Muscle of leg (tissue), 11 donors: ENCODE data around the gene DCLK2. TPM values are rescaled to one million over a fixed set of nuclear protein-coding genes. Genes with fewer than 3 reads are reported as not detected.

Source experiments
- DNase-seq: peaks from one replicate; pipeline ENCODE4 v3.0.0; 2013
- H3K27ac ChIP-seq: one replicate; pipeline ENCODE4 v1.5.1; 2013; ENCODE audit warnings: mild to moderate bottlenecking, low read length, control low read depth
- H3K27me3 ChIP-seq: one replicate; pipeline ENCODE4 v1.6.1; 2013; ENCODE audit warnings: low read length; ENCODE audit not compliant: control insufficient read depth, insufficient read depth
- H3K36me3 ChIP-seq: one replicate; pipeline ENCODE4 v1.6.1; 2013; ENCODE audit warnings: low read length; ENCODE audit not compliant: control insufficient read depth, insufficient read depth
- H3K4me1 ChIP-seq: one replicate; pipeline ENCODE4 v1.6.1; 2013; ENCODE audit warnings: low read length; ENCODE audit not compliant: control insufficient read depth, insufficient read depth
- H3K4me3 ChIP-seq: one replicate; pipeline ENCODE4 v1.5.1; 2013; ENCODE audit warnings: low read length, control low read depth
- H3K9me3 ChIP-seq: replicated peaks from 2 replicates; pipeline ENCODE4 v1.6.1; 2013; ENCODE audit warnings: low read depth, low read length; ENCODE audit not compliant: control insufficient read depth
- WGBS: methylation state at CpG from one replicate; pipeline ENCODE4 v1.1.5; 2013; ENCODE audit warnings: missing lambda C conversion rate; ENCODE audit not compliant: insufficient coverage; 5-methylcytosine and 5-hydroxymethylcytosine counted together
- polyA plus RNA-seq, 8 donors: library from polyadenylated mRNA; unstranded; fragments of 120-200 nt; gene quantifications; one replicate each; pipeline versions ENCODE4 v1.2.1 to v1.2.3, GENCODE V29; 2013; ENCODE audit warnings: inconsistent platforms in 1 of 8, low replicate concordance in 1 of 8; ENCODE audit not compliant: insufficient read length in 8 of 8, insufficient read depth in 1 of 8
- total RNA-seq: library from RNA; stranded (reverse); fragments of 120-200 nt; gene quantifications from one replicate; pipeline ENCODE4 v1.2.4, GENCODE V29; 2013

Gene DCLK2
- total and polyA plus RNA-seq, 9 donors: 4.5 to 10.0 (median 7.8) TPM

GRCh38 chr4:150243932-150244331, 165.7 kb downstream of the DCLK2 start:
- DNase-seq: no peak
- Histone ChIP-seq H3K9me3 (no peaks in the 10 kb centered on the region), H3K27ac (no peak overlapping the region), H3K36me3 (peaks cover 7% of the 10 kb centered on the region), H3K4me1 (no peaks in the 10 kb centered on the region), H3K27me3 (no peaks in the 10 kb centered on the region), H3K4me3 (no peak overlapping the region)
- no CpG with 5 or more reads among the region's 2 CpGs for WGBS

- no peaks in the 10 kb centered on the region for H3K9me3 ChIP-seq
- H3K27ac ChIP-seq: no peak overlapping the region
- no peaks in the 10 kb centered on the region for H3K27me3 ChIP-seq
- peaks cover 7% of the 10 kb centered on the region for H3K36me3 ChIP-seq
- WGBS: 100% methylated on average over 1 of the region's 3 CpGs
- no peak for DNase-seq
- H3K4me1 ChIP-seq: no peaks in the 10 kb centered on the region
- H3K4me3 ChIP-seq: no peak overlapping the region
Measured at GRCh38 chr4:150244600-150244999, 166.4 kb downstream of the DCLK2 start.

DNA sequence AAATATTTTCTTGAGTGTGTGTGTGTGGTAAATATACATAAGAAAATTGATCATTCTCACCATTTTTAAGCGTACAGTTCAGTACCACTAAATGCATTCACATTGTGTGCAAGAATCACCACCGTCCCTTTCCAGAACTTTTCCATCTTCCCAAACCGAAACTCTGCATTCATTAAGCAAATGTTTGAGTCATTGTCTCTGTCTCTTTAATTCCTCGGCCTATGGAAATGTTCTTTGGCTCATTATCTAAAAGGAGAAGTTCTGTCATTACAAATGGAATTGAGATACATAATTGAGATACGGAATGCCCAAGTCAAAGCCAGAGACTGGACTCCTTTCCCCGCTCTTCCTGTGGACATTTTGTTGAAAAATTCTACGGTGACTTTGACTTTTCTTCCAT, 168.9 kb downstream of the DCLK2 start:
- DNase-seq: no peak
- Histone ChIP-seq H3K36me3 (peaks cover 7% of the 10 kb centered on the region), H3K4me3 (no peak overlapping the region), H3K9me3 (no peaks in the 10 kb centered on the region), H3K27me3 (no peaks in the 10 kb centered on the region), H3K27ac (no peak overlapping the region), H3K4me1 (no peaks in the 10 kb centered on the region)
- 74% methylated on average over 4 of the region's 7 CpGs for WGBS

- Histone ChIP-seq H3K27ac (no peak overlapping the region), H3K4me3 (no peak overlapping the region), H3K36me3 (peaks cover 7% of the 10 kb centered on the region), H3K4me1 (no peaks in the 10 kb centered on the region), H3K9me3 (no peaks in the 10 kb centered on the region), H3K27me3 (no peaks in the 10 kb centered on the region)
- DNase-seq: no peak
- 80% methylated on average over 4 of the region's 4 CpGs for WGBS
Measured at GRCh38 chr4:150248181-150248580, 169.9 kb downstream of the DCLK2 start.

GRCh38 chr4:150250293-150250997, 172.2 kb downstream of the DCLK2 start:
- no peak overlapping the region for H3K4me3 ChIP-seq
- H3K27ac ChIP-seq: no peak overlapping the region
- no peaks in the 10 kb centered on the region for H3K4me1 ChIP-seq
- 78% methylated on average over 4 of the region's 9 CpGs for WGBS
- H3K36me3 ChIP-seq: peaks cover 21% of the 10 kb centered on the region
- H3K9me3 ChIP-seq: no peaks in the 10 kb centered on the region
- DNase-seq: no peak
- H3K27me3 ChIP-seq: no peaks in the 10 kb centered on the region

GRCh38 chr4:150250998-150251651, 172.9 kb downstream of the DCLK2 start:
- Histone ChIP-seq H3K9me3 (no peaks in the 10 kb centered on the region), H3K36me3 (peaks cover 21% of the 10 kb centered on the region), H3K27me3 (no peaks in the 10 kb centered on the region), H3K4me1 (no peaks in the 10 kb centered on the region), H3K27ac (no peak overlapping the region), H3K4me3 (no peak overlapping the region)
- DNase-seq: no peak
- WGBS: 80% methylated on average over 1 of the region's 4 CpGs

DNA sequence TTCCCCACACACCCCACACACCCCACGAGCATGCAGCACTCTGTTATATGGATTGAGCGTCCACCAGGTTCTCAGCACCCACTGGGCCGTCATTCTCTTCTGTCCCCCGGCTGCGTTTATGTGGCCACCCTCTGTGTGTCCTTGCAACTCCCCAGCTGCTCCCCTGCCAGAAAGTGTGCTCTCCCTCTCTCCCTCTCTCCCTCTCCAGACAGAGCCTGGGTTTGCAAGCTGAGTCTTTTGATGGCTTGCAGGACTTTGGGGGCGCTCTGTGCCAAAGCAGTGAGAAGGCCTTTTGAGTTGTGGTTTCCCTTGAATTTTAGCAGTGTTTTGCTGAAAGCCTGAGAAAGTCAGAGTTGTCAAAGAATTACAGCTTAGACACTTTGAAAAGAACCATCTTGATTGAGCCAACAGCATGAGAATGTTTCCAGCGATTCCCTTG, 173.5 kb downstream of the DCLK2 start:
- no peak overlapping the region for H3K27ac ChIP-seq
- peaks cover 24% of the 10 kb centered on the region for H3K36me3 ChIP-seq
- no peaks in the 10 kb centered on the region for H3K4me1 ChIP-seq
- no peak for DNase-seq
- 67% methylated on average over 7 of the region's 7 CpGs for WGBS
- H3K9me3 ChIP-seq: no peaks in the 10 kb centered on the region
- H3K27me3 ChIP-seq: no peaks in the 10 kb centered on the region
- H3K4me3 ChIP-seq: no peak overlapping the region

- no peaks in the 10 kb centered on the region for H3K9me3 ChIP-seq
- H3K27me3 ChIP-seq: no peaks in the 10 kb centered on the region
- H3K36me3 ChIP-seq: peaks cover 24% of the 10 kb centered on the region
- 100% methylated on average over 1 of the region's 6 CpGs for WGBS
- no peak overlapping the region for H3K27ac ChIP-seq
- H3K4me3 ChIP-seq: no peak overlapping the region
- H3K4me1 ChIP-seq: no peaks in the 10 kb centered on the region
- DNase-seq: no peak
Measured at GRCh38 chr4:150252306-150252705, 174.1 kb downstream of the DCLK2 start.

- peaks cover 24% of the 10 kb centered on the region for H3K36me3 ChIP-seq
- no peaks in the 10 kb centered on the region for H3K27me3 ChIP-seq
- WGBS: 80% methylated on average over 1 of the region's 7 CpGs
- no peak overlapping the region for H3K27ac ChIP-seq
- H3K4me1 ChIP-seq: no peaks in the 10 kb centered on the region
- H3K4me3 ChIP-seq: no peak overlapping the region
- no peaks in the 10 kb centered on the region for H3K9me3 ChIP-seq
- no peak for DNase-seq
Measured at GRCh38 chr4:150252741-150253140, 174.5 kb downstream of the DCLK2 start.

- DNase-seq: no peak
- Histone ChIP-seq H3K4me1 (no peaks in the 10 kb centered on the region), H3K36me3 (peaks cover 20% of the 10 kb centered on the region), H3K27ac (no peak overlapping the region), H3K9me3 (no peaks in the 10 kb centered on the region), H3K4me3 (no peak overlapping the region), H3K27me3 (no peaks in the 10 kb centered on the region)
- WGBS: 93% methylated on average over 9 of the region's 11 CpGs
Measured at GRCh38 chr4:150253416-150253815, 175.2 kb downstream of the DCLK2 start.
